ENCODE measurements around the gene ABI3.

Gene ABI3

DNA sequence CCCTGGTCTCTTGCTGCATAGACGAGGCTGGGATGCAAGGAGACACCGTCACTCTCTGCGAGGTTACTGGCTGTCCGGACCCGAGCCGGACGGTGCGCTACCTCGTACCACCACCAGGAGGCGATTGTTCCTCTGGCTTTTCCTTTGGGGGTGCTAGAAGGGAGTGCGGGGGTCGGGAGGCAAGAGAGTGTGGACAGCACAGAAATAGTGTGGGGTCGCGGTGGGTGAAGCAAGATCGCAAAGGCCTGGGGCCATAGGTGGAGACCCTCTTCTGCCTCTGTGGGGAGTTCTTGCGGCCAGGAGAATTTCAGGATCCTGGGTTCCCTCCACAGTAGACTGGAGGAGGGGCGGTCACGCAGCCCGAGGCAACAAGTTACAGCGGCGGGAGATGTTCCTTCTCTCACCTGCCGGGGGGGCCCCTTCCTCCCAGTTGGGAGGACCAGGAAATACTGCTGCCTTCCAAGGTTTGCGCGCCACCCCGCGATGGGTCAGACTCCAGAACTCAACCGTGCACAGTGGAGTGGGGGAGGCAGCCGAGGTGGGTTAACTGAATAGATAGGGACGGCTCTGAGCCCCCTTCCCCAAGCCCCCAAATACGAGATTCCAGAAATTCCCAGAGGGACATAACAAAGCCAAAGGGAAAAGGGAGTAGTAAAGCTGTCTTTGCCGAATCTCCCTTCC is 13.2 kb downstream of the ABI3 start:
- Histone ChIP-seq H3K36me3 (replicated peaks) (no peaks in the 10 kb centered on the region), H3K4me3 (no peak overlapping the region), H3K4me1 (no peaks in the 10 kb centered on the region), H3K27me3 (ENCODE audit: low read depth) (no peaks in the 10 kb centered on the region), H3K9me3 (no peaks in the 10 kb centered on the region)
- in situ Hi-C loops (cut with MboI; ENCODE audit: low sequenced_read_pairs) = no loop called here
- DNase-seq (ENCODE audit: low spot score in 2 of 2) = peak; percentile 18 to 82

DNA sequence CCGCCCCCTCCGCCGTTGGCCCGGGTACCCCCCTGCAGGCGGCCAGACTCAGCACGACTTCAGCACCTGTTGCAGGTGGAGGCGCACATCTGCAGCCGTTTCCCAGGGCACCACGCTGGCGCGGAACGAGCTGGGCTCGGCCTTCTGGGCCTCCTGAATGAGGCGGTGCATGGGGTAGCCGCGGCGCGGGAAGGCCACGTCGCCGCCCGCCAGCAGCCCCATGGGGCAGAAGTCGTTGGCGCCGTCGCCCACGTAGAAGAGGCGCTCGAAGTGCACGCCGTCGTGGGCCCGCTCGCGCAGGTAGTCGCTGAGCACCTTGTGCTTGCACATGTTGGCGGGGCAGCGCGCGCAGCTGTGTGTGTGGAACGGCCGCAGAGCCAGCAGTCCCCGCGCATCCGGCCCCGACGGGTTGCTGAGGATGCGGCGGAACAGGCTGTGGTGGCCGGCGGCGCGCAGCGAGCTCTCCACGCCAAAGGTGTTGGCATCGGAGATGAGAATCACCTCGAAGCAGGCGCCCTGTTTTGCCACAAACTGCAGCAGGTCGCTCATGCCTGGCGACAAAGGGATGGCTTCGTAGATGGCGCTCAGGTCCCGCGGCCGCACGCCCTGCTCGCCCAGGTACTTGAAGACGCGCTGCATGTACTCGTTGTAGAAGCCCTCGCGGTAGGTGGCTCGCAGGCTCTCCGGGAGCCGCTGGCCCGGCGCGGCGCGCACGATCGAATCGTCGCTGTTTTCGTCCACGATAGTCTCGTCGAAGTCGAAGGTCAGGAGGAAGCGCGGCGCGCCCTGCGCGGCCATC is 13.9 kb downstream of the ABI3 start:
- Histone ChIP-seq H3K4me3 (no peak overlapping the region), H3K4me1 (no peaks in the 10 kb centered on the region), H3K9me3 (no peaks in the 10 kb centered on the region), H3K27me3 (ENCODE audit: low read depth) (no peaks in the 10 kb centered on the region), H3K36me3 (replicated peaks) (no peaks in the 10 kb centered on the region)
- in situ Hi-C loops (cut with MboI; ENCODE audit: low sequenced_read_pairs) = no loop called here
- no peak for DNase-seq (ENCODE audit: low spot score in 2 of 2)

DNA sequence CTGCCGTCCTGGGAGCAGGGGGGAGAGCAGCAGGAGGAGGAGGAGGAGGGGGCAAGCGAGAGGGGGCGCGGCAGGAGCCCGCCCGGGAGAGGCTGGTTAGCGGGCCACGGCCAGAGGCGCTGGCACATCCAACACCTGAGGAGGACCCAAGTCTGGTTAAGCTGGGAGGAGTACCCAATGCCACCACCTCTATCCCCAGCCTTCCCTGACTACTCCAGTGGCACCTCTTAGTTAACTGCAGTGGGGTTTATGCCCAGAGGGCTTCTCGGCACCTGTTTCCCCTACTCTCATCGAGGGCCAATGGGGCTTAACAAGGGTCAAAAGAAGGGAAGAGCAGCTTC is 14.5 kb downstream of the ABI3 start:
- Histone ChIP-seq H3K36me3 (replicated peaks) (no peaks in the 10 kb centered on the region), H3K9me3 (no peaks in the 10 kb centered on the region), H3K4me3 (no peak overlapping the region), H3K27me3 (ENCODE audit: low read depth) (no peaks in the 10 kb centered on the region), H3K4me1 (no peaks in the 10 kb centered on the region)
- no peak for DNase-seq (ENCODE audit: low spot score in 2 of 2)
- in situ Hi-C loops (cut with MboI; ENCODE audit: low sequenced_read_pairs) = no loop called here

DNA sequence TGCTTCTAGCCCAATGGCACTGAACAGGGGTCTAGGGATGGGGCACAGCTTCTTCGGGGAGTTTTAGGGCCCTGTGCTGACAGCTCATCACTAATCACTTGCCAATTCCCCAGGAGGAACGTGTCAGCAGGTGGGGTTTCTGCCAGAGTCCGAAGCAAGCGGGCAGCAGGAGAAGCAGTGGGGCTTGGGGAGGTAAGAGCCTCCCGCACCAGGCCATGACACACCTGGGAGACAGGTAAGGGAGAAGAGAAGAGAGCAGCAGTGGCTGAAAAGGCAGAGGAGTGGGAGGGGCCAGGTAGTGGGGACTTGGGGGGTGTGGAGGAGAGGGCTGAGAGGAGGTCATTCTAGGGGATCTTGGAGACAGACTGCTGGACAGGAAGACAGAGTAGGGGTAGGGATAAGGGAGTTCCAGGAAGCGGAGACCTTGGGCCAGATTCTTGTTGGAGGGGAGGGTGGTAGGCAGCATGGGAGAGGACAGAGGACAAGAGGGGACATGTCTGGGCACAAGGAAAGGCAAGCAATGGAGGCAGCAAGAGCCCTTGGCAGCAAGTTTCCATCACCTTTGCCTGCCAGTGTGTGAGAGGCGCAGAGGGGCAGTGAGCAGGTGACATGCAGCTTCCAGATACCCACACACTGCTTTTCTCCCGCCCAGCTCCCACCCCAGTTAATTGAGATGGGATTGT is 15.2 kb downstream of the ABI3 start:
- in situ Hi-C loops (cut with MboI; ENCODE audit: low sequenced_read_pairs) = no loop called here
- Histone ChIP-seq H3K27me3 (ENCODE audit: low read depth) (no peaks in the 10 kb centered on the region), H3K4me1 (no peaks in the 10 kb centered on the region)

DNA sequence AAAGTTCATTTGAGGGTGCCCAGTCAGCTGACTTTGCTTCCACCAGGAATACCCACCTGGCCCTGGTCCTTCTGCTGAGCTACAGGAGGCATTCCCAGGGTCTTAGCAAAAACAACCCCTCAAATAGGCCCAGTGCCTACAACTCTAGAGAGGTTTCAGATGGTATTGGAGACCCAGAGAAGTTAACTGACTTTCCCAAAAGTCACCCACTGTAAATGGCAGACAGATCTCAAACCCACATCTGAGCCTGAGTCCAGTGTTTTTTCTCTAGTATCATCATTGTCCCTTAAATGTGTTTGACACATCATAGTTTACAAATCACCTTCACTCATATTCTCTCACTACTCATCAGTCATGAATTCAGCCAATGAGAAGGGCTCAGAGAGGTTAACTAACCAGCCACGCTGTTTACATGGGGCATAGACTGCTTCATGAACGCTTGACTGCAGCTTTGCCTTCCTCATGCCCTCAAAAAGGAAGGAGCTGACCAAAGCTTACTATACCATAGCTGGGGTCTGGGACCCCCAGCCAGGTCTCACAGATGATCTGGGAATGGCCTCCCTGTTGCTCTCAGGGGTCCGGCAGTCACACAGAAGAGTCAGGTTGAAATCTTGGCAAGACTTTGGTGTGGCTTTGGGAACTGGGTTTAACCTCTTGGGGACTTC is 16.4 kb downstream of the ABI3 start:
- no peaks in the 10 kb centered on the region for H3K36me3 ChIP-seq (replicated peaks)
- H3K4me1 ChIP-seq = no peaks in the 10 kb centered on the region
- H3K27me3 ChIP-seq (ENCODE audit: low read depth) = no peaks in the 10 kb centered on the region
- H3K4me3 ChIP-seq = no peak overlapping the region
- H3K9me3 ChIP-seq = no peaks in the 10 kb centered on the region
- DNase-seq (ENCODE audit: low spot score in 2 of 2) = no peak
- in situ Hi-C loops (cut with MboI; ENCODE audit: low sequenced_read_pairs) = no loop called here

More for the DNA sequence above, 15.2 kb downstream of the ABI3 start:
- H3K4me3 ChIP-seq = no peak overlapping the region
- no peaks in the 10 kb centered on the region for H3K9me3 ChIP-seq
- DNase-seq (ENCODE audit: low spot score in 2 of 2) = no peak
- H3K36me3 ChIP-seq (replicated peaks) = no peaks in the 10 kb centered on the region

DNA sequence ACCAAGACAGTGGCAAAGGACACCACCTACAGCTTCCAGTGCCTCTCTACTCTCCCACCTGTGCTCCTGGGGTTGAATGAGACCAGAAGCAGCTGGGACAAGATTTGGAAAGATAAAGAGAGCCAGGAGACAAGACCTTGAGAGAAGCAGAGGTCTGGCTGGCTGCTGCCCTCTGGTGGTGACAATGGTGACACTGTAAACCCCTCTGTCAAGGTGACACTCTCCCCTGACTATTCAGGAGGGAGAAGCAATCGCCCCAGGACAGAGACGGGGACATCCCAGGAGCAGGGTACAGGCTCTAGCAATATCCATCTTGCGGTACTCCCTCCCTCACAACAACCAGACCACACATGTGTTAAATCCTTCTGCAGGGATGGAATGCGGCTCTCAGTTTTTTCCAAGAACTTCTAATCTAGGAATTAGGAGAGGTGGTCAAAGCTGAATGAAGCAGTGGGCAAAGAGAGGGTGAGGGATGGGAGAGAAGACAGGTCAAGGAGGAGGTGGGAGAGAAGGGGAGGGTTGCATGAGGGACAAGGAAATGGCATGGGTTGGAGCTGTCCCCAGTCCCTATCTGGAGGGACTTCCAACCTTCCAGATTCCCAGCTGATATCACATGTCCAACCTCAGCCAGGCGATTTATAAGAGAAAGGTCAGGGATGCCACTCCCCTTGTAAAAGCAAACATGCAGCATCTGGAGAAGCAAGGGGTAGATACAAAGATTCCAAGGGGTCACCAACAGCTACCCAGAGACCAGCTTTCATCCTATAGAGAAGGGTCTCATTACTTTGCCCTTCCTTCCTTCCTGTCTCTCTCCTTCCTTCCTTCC is 17.1 kb downstream of the ABI3 start:
- H3K9me3 ChIP-seq = no peaks in the 10 kb centered on the region
- no peaks in the 10 kb centered on the region for H3K4me1 ChIP-seq
- H3K36me3 ChIP-seq (replicated peaks) = no peaks in the 10 kb centered on the region
- peak; percentile 69 to 88 for DNase-seq (ENCODE audit: low spot score in 2 of 2)
- no peak overlapping the region for H3K4me3 ChIP-seq
- no peaks in the 10 kb centered on the region for H3K27me3 ChIP-seq (ENCODE audit: low read depth)
- in situ Hi-C loops (cut with MboI; ENCODE audit: low sequenced_read_pairs) = no loop called here

DNA sequence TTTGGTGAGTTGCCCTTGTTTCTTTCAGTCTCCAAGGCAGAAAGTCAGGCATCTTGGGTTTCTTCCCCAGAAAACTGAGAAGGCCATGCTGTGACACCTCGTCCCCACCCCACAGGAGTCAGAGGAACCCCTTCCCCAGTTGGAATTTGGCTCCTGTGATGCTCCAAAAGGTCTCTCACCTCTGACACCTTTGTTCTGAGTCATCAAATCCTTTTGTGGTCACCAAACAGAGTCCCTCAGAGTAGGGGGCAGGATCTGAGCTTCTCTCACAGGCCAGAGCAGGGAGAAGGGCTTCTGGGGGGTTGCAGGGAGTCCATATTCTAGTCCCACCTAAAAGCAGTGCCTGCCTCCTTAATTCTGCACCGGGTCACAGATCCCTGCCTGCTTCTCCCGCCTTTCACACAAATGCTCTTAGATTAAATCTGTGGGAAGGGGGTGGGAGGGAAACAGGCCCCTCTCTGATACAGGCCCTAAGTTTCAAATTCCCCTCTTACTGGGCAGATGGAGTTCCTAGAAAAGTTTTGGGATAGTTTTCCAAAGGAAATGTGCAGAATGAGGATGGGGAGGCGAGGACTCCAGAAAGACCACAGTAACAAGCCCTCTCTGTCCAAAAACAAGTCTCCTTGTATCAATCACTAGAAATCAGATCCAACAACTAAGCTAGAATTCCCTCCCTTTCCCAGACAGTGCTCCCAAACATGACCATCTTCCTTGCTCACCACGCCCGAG is 18.7 kb downstream of the ABI3 start:
- Histone ChIP-seq H3K9me3 (no peaks in the 10 kb centered on the region), H3K4me3 (no peak overlapping the region; the same call in 1 of the 2 replicates), H3K4me1 (no peaks in the 10 kb centered on the region), H3K27me3 (ENCODE audit: low read depth) (no peaks in the 10 kb centered on the region), H3K36me3 (replicated peaks) (no peaks in the 10 kb centered on the region)
- in situ Hi-C loops (cut with MboI; ENCODE audit: low sequenced_read_pairs) = no loop called here
- no peak for DNase-seq (ENCODE audit: low spot score in 2 of 2)

DNA sequence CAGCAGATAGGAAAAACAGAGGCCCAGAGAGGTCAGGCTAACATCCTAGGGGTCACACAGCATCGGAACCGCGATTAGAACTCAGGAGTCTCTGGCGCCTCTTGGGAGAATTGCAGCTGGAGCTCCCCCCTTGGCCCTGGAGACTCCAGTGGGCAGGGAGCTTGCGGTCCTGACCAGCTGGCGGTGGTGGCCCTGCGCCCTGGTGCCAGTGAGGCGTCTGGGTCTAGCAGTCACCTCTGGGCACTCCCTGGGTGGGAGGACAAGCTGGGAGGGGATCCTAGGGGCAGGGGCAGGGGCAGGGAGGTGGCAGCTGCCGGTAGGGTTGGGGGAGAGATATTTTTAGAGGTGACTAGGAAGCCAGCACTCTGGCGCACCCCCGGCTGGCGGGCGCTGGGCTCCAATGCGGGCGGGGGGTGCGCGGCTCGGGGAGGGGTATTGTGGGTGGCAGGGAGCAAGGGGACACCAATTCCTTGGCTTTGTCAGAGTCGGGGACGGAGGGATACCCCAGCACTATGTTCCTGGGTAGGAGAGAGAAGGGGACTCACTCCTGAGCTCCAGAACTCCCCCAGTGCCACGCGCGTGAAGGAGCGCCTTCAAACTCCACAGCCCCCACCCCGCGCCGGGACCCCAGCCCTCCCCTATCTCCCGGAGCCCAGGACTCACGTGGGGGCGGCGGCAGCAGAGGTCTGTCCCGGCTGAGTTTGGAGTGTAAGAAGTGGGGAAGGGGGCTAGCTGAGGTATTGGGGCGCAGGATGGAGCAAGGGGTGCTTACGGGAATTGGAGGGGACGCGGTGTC is 19.5 kb downstream of the ABI3 start:
- no peaks in the 10 kb centered on the region for H3K27me3 ChIP-seq (ENCODE audit: low read depth)

DNA sequence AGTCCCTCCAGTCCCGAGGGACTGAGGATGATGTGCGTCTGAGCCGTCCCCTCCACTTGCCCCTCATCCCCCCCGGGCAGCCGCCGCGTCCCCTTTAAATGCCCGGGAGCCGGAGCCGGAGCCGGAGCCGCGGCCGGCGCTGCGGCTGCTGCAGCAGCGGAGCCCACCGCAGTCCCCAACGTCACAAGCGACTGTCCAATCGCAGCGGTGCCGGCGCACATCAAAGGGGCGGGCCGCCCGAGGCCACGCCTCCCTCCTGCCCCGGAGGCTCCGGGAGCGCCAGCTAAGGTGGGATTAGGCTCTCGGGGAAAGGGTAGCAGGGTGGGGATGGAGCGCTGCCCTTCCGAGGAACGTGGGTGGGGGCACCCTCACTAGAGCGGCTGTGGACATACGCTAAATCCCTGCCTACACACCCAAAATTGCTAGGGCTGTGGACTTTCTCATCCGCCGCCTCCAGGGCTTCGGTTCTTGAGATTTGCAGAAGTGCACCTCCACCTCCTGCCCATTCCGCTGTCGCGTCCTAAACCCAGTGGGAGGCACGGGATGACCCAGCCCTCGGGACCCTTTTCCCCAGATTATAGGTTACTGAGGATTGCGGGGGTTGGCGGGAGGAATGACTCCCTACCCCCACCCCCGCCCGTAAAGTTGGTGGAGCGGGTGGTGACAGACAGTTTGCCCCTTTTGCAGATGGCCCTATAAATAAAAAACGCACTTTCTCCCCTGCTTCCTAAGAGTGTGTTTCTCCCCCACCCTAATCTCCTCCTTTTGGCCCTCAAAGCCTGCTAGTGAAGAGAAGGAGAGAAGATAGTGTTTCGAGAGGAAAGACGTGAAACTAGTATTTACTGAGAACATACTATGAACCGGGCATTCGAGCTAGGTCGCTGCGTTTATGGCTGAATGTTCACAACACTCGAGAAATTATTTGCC is 20.4 kb downstream of the ABI3 start, which contains the start of gene PHOSPHO1:
PHOSPHO1 (minus strand) TSS at position 152 of the 927 bp plus-strand sequence. CDS start 4,096 bp downstream, outside the sequence.
- DNase-seq (ENCODE audit: low spot score in 2 of 2) = peak; percentile 83 to 93
- in situ Hi-C loops (cut with MboI; ENCODE audit: low sequenced_read_pairs) = no loop called here
- Histone ChIP-seq H3K36me3 (replicated peaks) (no peaks in the 10 kb centered on the region), H3K4me1 (no peaks in the 10 kb centered on the region), H3K27me3 (ENCODE audit: low read depth) (no peaks in the 10 kb centered on the region), H3K4me3 (peak within 1 kb of the TSS; percentile 59), H3K9me3 (no peaks in the 10 kb centered on the region)

More for the DNA sequence above, 19.5 kb downstream of the ABI3 start:
- Histone ChIP-seq H3K9me3 (no peaks in the 10 kb centered on the region), H3K36me3 (replicated peaks) (no peaks in the 10 kb centered on the region), H3K4me1 (no peaks in the 10 kb centered on the region), H3K4me3 (peak overlapping the region; percentile 59)
- in situ Hi-C loops (cut with MboI; ENCODE audit: low sequenced_read_pairs) = no loop called here
- DNase-seq (ENCODE audit: low spot score in 2 of 2) = no peak

DNA sequence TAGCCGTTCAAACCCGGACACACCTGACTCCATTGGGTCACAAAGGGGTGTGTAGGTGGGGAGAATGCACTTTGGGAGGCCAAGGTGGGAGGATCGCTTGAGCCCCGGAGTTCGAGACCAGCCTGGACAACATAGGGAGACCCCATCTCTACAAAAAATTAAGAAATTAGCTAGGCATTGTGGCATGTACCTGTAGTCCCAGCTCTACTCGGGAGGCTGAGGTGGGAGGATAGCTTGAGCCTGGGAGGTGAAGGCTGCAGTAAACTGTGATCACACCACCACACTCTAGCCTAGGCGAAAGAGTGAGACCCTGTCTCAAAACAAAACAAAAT is 21.0 kb downstream of the ABI3 start:
- H3K9me3 ChIP-seq = no peaks in the 10 kb centered on the region
- H3K4me1 ChIP-seq = no peaks in the 10 kb centered on the region
- no peaks in the 10 kb centered on the region for H3K27me3 ChIP-seq (ENCODE audit: low read depth)
- H3K36me3 ChIP-seq (replicated peaks) = no peaks in the 10 kb centered on the region
- H3K4me3 ChIP-seq = no peak overlapping the region
- in situ Hi-C loops (cut with MboI; ENCODE audit: low sequenced_read_pairs) = no loop called here
- no peak for DNase-seq (ENCODE audit: low spot score in 2 of 2)

DNA sequence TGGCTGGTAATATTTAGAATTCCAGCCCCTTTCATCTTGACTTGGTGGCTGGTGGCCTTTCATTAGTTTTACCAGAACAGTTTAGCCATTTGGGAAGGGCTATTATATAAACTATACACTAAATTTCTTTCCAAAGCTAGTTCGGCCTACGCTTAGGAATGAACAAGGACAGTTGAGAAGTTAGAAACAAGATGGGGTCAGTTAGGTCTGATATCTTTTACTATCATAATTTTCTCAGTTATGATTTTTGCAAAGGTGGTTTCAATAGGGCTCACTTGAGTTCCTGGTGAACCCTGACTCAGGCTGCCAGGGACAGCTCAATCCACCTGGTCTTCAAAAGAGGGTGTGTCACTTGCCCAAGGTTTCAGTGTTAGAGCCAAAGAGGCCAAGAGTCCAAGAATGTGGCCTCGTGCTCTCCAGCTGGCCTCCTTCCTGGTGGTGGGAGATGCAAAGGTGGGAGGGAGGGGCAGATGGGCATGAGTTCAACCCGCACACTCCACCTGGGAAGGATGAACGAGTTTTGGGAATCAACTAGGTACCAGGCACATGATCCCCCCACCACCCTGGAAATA is 24.1 kb downstream of the ABI3 start:
- in situ Hi-C loops (cut with MboI; ENCODE audit: low sequenced_read_pairs) = no loop called here
- H3K4me1 ChIP-seq = no peaks in the 10 kb centered on the region
- DNase-seq (ENCODE audit: low spot score in 2 of 2) = no peak
- H3K9me3 ChIP-seq = no peaks in the 10 kb centered on the region
- H3K36me3 ChIP-seq (replicated peaks) = no peaks in the 10 kb centered on the region
- no peak overlapping the region for H3K4me3 ChIP-seq
- no peaks in the 10 kb centered on the region for H3K27me3 ChIP-seq (ENCODE audit: low read depth)

Data from HAP-1 (cell line).